ENCODE measurements around the gene MAGI3. TPM values are rescaled to one million over a fixed set of nuclear protein-coding genes. Genes with fewer than 3 reads are reported as not detected.

The MAGI3 gene
- total RNA-seq, 1 donor = 7.3 TPM

GRCh38 chr1:113534130-113534817 lies 144.0 kb downstream of the MAGI3 start:
- DNase-seq (ENCODE audit: low read depth) = peak; percentile 25
- TF ChIP-seq CTCF (IDR thresholded peaks at IDR 0.05; ENCODE audit: insufficient read depth, low read depth, low read length) = no peak
- no peak overlapping the region for H3K4me3 ChIP-seq (ENCODE audit: low read depth, low read length)

- TF ChIP-seq CTCF (IDR thresholded peaks at IDR 0.05; ENCODE audit: insufficient read depth, low read depth, low read length) = no peak
- no peak for DNase-seq (ENCODE audit: low read depth)
- no peak overlapping the region for H3K4me3 ChIP-seq (ENCODE audit: low read depth, low read length)
These were observed 144.6 kb downstream of the MAGI3 start for GRCh38 chr1:113534875-113535274.

GRCh38 chr1:113536182-113536780 lies 146.0 kb downstream of the MAGI3 start:
- H3K4me3 ChIP-seq (ENCODE audit: low read depth, low read length) = no peak overlapping the region
- TF ChIP-seq CTCF (IDR thresholded peaks at IDR 0.05; ENCODE audit: insufficient read depth, low read depth, low read length) = no peak
- peak; percentile 28 for DNase-seq (ENCODE audit: low read depth)

GRCh38 chr1:113538225-113538624 lies 147.9 kb downstream of the MAGI3 start:
- no peak overlapping the region for H3K4me3 ChIP-seq (ENCODE audit: low read depth, low read length)
- TF ChIP-seq CTCF (IDR thresholded peaks at IDR 0.05; ENCODE audit: insufficient read depth, low read depth, low read length) = no peak
- peak; percentile 40 for DNase-seq (ENCODE audit: low read depth)

GRCh38 chr1:113540335-113540734 lies 150.0 kb downstream of the MAGI3 start:
- H3K4me3 ChIP-seq (ENCODE audit: low read depth, low read length) = no peak overlapping the region
- no peak for TF ChIP-seq CTCF (IDR thresholded peaks at IDR 0.05; ENCODE audit: insufficient read depth, low read depth, low read length)
- DNase-seq (ENCODE audit: low read depth) = no peak

GRCh38 chr1:113541106-113541505 lies 150.8 kb downstream of the MAGI3 start:
- TF ChIP-seq CTCF (IDR thresholded peaks at IDR 0.05; ENCODE audit: insufficient read depth, low read depth, low read length) = no peak
- H3K4me3 ChIP-seq (ENCODE audit: low read depth, low read length) = no peak overlapping the region
- no peak for DNase-seq (ENCODE audit: low read depth)
